PC-3 (cell line): ENCODE results near the gene OMP.

Source experiments
- EZH2 ChIP-seq: fragments of 300-600 bp; sonication (generic); IDR thresholded peaks from one replicate; pipeline ENCODE4 v1.6.1; 2017; ENCODE audit warnings: antibody characterized with exemption, mild to moderate bottlenecking, low read length; ENCODE audit not compliant: unreplicated experiment
- EZH2phosphoT487 ChIP-seq: fragments of 300-600 bp; sonication (generic); IDR thresholded peaks from 2 replicates; pipeline ENCODE4 v1.6.1; 2018; ENCODE audit warnings: mild to moderate bottlenecking, antibody characterized with exemption, low read length, borderline replicate concordance
- TF ChIP-seq, protein P1 (sequence below): fragments of 300-600 bp; sonication (generic); conservative IDR thresholded peaks from 2 replicates; pipeline ENCODE4 v1.5.1; 2017; ENCODE audit warnings: antibody characterized with exemption, low read depth, mild to moderate bottlenecking, low read length

DNA sequence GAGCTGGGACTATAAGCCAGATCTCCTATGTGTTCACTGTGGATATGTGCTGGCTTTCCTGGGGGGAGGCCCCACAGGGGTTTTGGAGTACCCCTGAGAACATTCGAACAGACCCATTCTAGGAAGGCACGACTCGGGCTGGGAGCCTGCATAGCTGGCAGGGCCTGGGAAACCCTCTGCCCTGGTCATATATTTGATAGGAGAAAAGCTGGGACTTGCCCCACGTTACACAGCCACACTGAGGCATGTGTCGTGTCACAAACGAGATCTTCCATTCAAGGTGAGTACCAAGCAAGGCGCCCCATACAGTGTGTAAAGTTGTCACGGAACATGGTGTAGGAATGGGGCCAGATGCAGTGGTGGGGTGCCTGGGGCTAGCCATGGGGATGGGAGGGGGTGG is 36.6 kb downstream of the OMP start:
- TF ChIP-seq, protein P1, sequence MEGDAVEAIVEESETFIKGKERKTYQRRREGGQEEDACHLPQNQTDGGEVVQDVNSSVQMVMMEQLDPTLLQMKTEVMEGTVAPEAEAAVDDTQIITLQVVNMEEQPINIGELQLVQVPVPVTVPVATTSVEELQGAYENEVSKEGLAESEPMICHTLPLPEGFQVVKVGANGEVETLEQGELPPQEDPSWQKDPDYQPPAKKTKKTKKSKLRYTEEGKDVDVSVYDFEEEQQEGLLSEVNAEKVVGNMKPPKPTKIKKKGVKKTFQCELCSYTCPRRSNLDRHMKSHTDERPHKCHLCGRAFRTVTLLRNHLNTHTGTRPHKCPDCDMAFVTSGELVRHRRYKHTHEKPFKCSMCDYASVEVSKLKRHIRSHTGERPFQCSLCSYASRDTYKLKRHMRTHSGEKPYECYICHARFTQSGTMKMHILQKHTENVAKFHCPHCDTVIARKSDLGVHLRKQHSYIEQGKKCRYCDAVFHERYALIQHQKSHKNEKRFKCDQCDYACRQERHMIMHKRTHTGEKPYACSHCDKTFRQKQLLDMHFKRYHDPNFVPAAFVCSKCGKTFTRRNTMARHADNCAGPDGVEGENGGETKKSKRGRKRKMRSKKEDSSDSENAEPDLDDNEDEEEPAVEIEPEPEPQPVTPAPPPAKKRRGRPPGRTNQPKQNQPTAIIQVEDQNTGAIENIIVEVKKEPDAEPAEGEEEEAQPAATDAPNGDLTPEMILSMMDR, result no peak
- no peak for TF ChIP-seq EZH2phosphoT487
- TF ChIP-seq EZH2, result no peak
